ENCODE results near the gene TSR1.

TSR1 gene

GRCh38 chr17:2379489-2380225 lies 43.4 kb upstream of the TSR1 start:
- TF ChIP-seq SPI1 (IDR thresholded peaks at IDR 0.05; ENCODE audit: borderline replicate concordance, low read depth) = no peak
- no peak for TF ChIP-seq CTCF (IDR thresholded peaks at IDR 0.05; ENCODE audit: insufficient read depth, low read length)
- no peak for TF ChIP-seq REST (IDR thresholded peaks at IDR 0.05; ENCODE audit: insufficient replicate concordance, low read depth)
- TF ChIP-seq POLR2AphosphoS5 (IDR thresholded peaks at IDR 0.05; ENCODE audit: low read depth) = no peak
- no peak for TF ChIP-seq GABPA (IDR thresholded peaks at IDR 0.05; ENCODE audit: low read depth)
- Histone ChIP-seq H3K4me3 (replicated peaks; ENCODE audit: insufficient read depth, low read length) (no peak overlapping the region), H3K27ac (replicated peaks) (no peak overlapping the region), H3K27me3 (ENCODE audit: insufficient read depth, poor library complexity, severe bottlenecking) (no peaks in the 10 kb centered on the region)
- no peak for DNase-seq (ENCODE audit: low read depth in 1 of 2, low spot score in 1 of 2)

GRCh38 chr17:2378905-2379304 lies 42.6 kb upstream of the TSR1 start:
- no peak for DNase-seq (ENCODE audit: low read depth in 1 of 2, low spot score in 1 of 2)
- TF ChIP-seq REST (IDR thresholded peaks at IDR 0.05; ENCODE audit: insufficient replicate concordance, low read depth) = no peak
- TF ChIP-seq GABPA (IDR thresholded peaks at IDR 0.05; ENCODE audit: low read depth) = no peak
- TF ChIP-seq SPI1 (IDR thresholded peaks at IDR 0.05; ENCODE audit: borderline replicate concordance, low read depth) = no peak
- TF ChIP-seq CTCF (IDR thresholded peaks at IDR 0.05; ENCODE audit: insufficient read depth, low read length) = no peak
- TF ChIP-seq POLR2AphosphoS5 (IDR thresholded peaks at IDR 0.05; ENCODE audit: low read depth) = no peak

GRCh38 chr17:2377659-2378058 lies 41.4 kb upstream of the TSR1 start:
- H3K4me3 ChIP-seq (replicated peaks; ENCODE audit: insufficient read depth, low read length) = no peak overlapping the region
- H3K27ac ChIP-seq (replicated peaks) = no peak overlapping the region
- DNase-seq (ENCODE audit: low read depth in 1 of 2, low spot score in 1 of 2) = no peak
- no peaks in the 10 kb centered on the region for H3K27me3 ChIP-seq (ENCODE audit: insufficient read depth, poor library complexity, severe bottlenecking)
- TF ChIP-seq SPI1 (IDR thresholded peaks at IDR 0.05; ENCODE audit: borderline replicate concordance, low read depth) (no peak), REST (IDR thresholded peaks at IDR 0.05; ENCODE audit: insufficient replicate concordance, low read depth) (no peak), CTCF (IDR thresholded peaks at IDR 0.05; ENCODE audit: insufficient read depth, low read length) (no peak), GABPA (IDR thresholded peaks at IDR 0.05; ENCODE audit: low read depth) (no peak), POLR2AphosphoS5 (IDR thresholded peaks at IDR 0.05; ENCODE audit: low read depth) (no peak)

More at GRCh38 chr17:2378905-2379304, 42.6 kb upstream of the TSR1 start:
- no peak overlapping the region for H3K4me3 ChIP-seq (replicated peaks; ENCODE audit: insufficient read depth, low read length)
- no peaks in the 10 kb centered on the region for H3K27me3 ChIP-seq (ENCODE audit: insufficient read depth, poor library complexity, severe bottlenecking)
- no peak overlapping the region for H3K27ac ChIP-seq (replicated peaks)

All from HL-60 (cell line).